Measurements from ENCODE around the gene HEBP2. TPM values are rescaled to one million over a fixed set of nuclear protein-coding genes. Genes with fewer than 3 reads are reported as not detected.

The HEBP2 gene
- polyA plus RNA-seq, 1 experiment = 16.8 TPM

GRCh38 chr6:138440296-138440695 is 36.3 kb downstream of the HEBP2 start:
- ChIA-PET POLR2A (interaction anchor here (0.6 kb wide), 1 partner anchor 145 kb away, joined by 4 read pairs; no protein-coding TSS in a partner anchor), CTCF (interaction anchor here (1.3 to 1.7 kb wide), 2 partner anchors 11 to 148 kb away, joined by 3 to 8 read pairs; no protein-coding TSS in a partner anchor)
- no peaks in the 10 kb centered on the region for H3K9me3 ChIP-seq (ENCODE audit: control insufficient read depth, insufficient read depth, low read length)
- H3K4me3 ChIP-seq (ENCODE audit: low read depth, low read length) = no peak overlapping the region
- no peaks in the 10 kb centered on the region for H3K27me3 ChIP-seq (ENCODE audit: control insufficient read depth, insufficient read depth, low read length)
- no peak for TF ChIP-seq CTCF (IDR thresholded peaks at IDR 0.05; ENCODE audit: low read depth, low read length)
- no peak overlapping the region for H3K27ac ChIP-seq (ENCODE audit: low read depth, low read length)
- no peak for DNase-seq (ENCODE audit: low read depth, low spot score)

- POLR2A ChIA-PET = interaction anchor here (0.6 kb wide), 1 partner anchor 145 kb away, joined by 4 read pairs; no protein-coding TSS in a partner anchor
- Histone ChIP-seq H3K4me3 (ENCODE audit: low read depth, low read length) (no peak overlapping the region), H3K9me3 (ENCODE audit: control insufficient read depth, insufficient read depth, low read length) (no peaks in the 10 kb centered on the region), H3K27me3 (ENCODE audit: control insufficient read depth, insufficient read depth, low read length) (no peaks in the 10 kb centered on the region), H3K27ac (ENCODE audit: low read depth, low read length) (no peak overlapping the region)
- no peak for DNase-seq (ENCODE audit: low read depth, low spot score)
- CTCF ChIA-PET = interaction anchor here (1.2 to 1.8 kb wide), 4 partner anchors 12 to 148 kb away, joined by 3 to 8 read pairs (median 6); no protein-coding TSS in a partner anchor
- no peak for TF ChIP-seq CTCF (IDR thresholded peaks at IDR 0.05; ENCODE audit: low read depth, low read length)
Observed at GRCh38 chr6:138440758-138441357, 36.8 kb downstream of the HEBP2 start.

- ChIA-PET CTCF (interaction anchor here (0.6 to 1.8 kb wide), 3 partner anchors 14 to 147 kb away, joined by 4 to 8 read pairs (median 4); no protein-coding TSS in a partner anchor), POLR2A (no interaction called here)
- Histone ChIP-seq H3K27me3 (ENCODE audit: control insufficient read depth, insufficient read depth, low read length) (no peaks in the 10 kb centered on the region), H3K27ac (ENCODE audit: low read depth, low read length) (no peak overlapping the region), H3K4me3 (ENCODE audit: low read depth, low read length) (no peak overlapping the region), H3K9me3 (ENCODE audit: control insufficient read depth, insufficient read depth, low read length) (no peaks in the 10 kb centered on the region)
- no peak for TF ChIP-seq CTCF (IDR thresholded peaks at IDR 0.05; ENCODE audit: low read depth, low read length)
- DNase-seq (ENCODE audit: low read depth, low spot score) = no peak
Observed at GRCh38 chr6:138441965-138442364, 37.9 kb downstream of the HEBP2 start.

- H3K4me3 ChIP-seq (ENCODE audit: low read depth, low read length) = no peak overlapping the region
- H3K27ac ChIP-seq (ENCODE audit: low read depth, low read length) = no peak overlapping the region
- no peak for TF ChIP-seq CTCF (IDR thresholded peaks at IDR 0.05; ENCODE audit: low read depth, low read length)
- H3K27me3 ChIP-seq (ENCODE audit: control insufficient read depth, insufficient read depth, low read length) = no peaks in the 10 kb centered on the region
- DNase-seq (ENCODE audit: low read depth, low spot score) = no peak
- CTCF ChIA-PET = interaction anchor here (1.8 kb wide), 1 partner anchor 14 kb away, joined by 8 read pairs; no protein-coding TSS in a partner anchor
- POLR2A ChIA-PET = no interaction called here
- no peaks in the 10 kb centered on the region for H3K9me3 ChIP-seq (ENCODE audit: control insufficient read depth, insufficient read depth, low read length)
Observed at GRCh38 chr6:138442663-138443062, 38.6 kb downstream of the HEBP2 start.

GRCh38 chr6:138443979-138444378 is 40.0 kb downstream of the HEBP2 start:
- no peaks in the 10 kb centered on the region; the same call in 1 of the 2 replicates for H3K9me3 ChIP-seq (ENCODE audit: control insufficient read depth, insufficient read depth, low read length)
- DNase-seq (ENCODE audit: low read depth, low spot score) = no peak
- H3K27ac ChIP-seq (ENCODE audit: low read depth, low read length) = no peak overlapping the region
- H3K27me3 ChIP-seq (ENCODE audit: control insufficient read depth, insufficient read depth, low read length) = no peaks in the 10 kb centered on the region
- ChIA-PET CTCF (interaction anchor here (0.6 to 1.8 kb wide), 2 partner anchors 15 to 124 kb away, joined by 3 to 5 read pairs; no protein-coding TSS in a partner anchor), POLR2A (no interaction called here)
- no peak overlapping the region for H3K4me3 ChIP-seq (ENCODE audit: low read depth, low read length)
- no peak for TF ChIP-seq CTCF (IDR thresholded peaks at IDR 0.05; ENCODE audit: low read depth, low read length)

Measured in AG04450 (cell line).